PFSK-1 (cell line): ENCODE measurements around the gene DTL.

Source experiments
- FOXP2 ChIP-seq: optimal IDR thresholded peaks from 2 replicates; pipeline ENCODE3; 2011; ENCODE audit warnings: borderline replicate concordance, control low read depth, inconsistent platforms; ENCODE audit not compliant: insufficient read depth; ENCODE audit errors: extremely low read length, extremely low read depth
- POLR2AphosphoS5 ChIP-seq: IDR thresholded peaks from 2 replicates; pipeline ENCODE4 v1.6.1; 2012; ENCODE audit warnings: low read depth, mild to moderate bottlenecking, control low read depth, low read length, moderate library complexity
- TAF1 ChIP-seq: IDR thresholded peaks from 2 replicates; pipeline ENCODE4 v1.6.1; 2012; ENCODE audit warnings: low read length, control low read depth, borderline replicate concordance; ENCODE audit not compliant: insufficient read depth

DNA sequence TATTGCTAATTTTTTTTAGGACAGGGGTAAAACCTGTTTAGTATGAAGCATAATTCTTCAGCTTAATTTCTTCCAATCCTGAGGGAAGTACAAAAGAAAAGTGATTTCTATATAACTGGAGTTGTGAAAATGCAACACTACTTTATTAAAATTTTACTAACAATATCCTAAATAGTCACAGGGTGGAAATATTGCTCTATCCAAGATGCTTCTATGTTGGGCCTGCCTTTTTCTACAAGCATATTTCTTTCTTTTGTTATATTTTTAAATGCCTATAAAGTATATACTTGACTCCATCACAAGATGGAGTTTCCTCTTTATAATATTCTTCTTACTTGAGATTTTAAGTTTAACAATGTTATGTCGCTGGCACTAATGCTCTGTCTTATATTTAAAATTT lies 37.9 kb downstream of the DTL start:
- no peak for TF ChIP-seq TAF1
- no peak for TF ChIP-seq FOXP2
- no peak for TF ChIP-seq POLR2AphosphoS5
